Fibroblast of the aortic adventitia (primary cell): Measurements from ENCODE around the gene PROM1. TPM values are rescaled to one million over a fixed set of nuclear protein-coding genes. Genes with fewer than 3 reads are reported as not detected.

Experiments
- DNase-seq: peaks from one replicate; pipeline ENCODE4 v3.0.0-alpha.2; 2010; ENCODE audit warnings: low read depth
- H3K4me3 ChIP-seq: 2 replicates; pipeline ENCODE4 v1.5.1; 2011; ENCODE audit warnings: low read depth, mild to moderate bottlenecking, control low read depth, low read length, moderate library complexity
- CTCF ChIP-seq: IDR thresholded peaks from 2 replicates; pipeline ENCODE4 v1.5.1; 2011; ENCODE audit warnings: mild to moderate bottlenecking, low read length, control low read depth, inconsistent platforms; ENCODE audit not compliant: insufficient read depth
- total RNA-seq: library from RNA; depleted of rRNA; stranded (reverse); fragments of >200 nt; gene quantifications from 2 replicates; pipeline ENCODE4 v1.2.3, GENCODE V29; 2012; ENCODE audit warnings: low replicate concordance

The PROM1 gene
- total RNA-seq, 1 donor: under 0.01 TPM

GRCh38 chr4:16031546-16032395 is 52.1 kb downstream of the PROM1 start:
- TF ChIP-seq CTCF: no peak
- no peak overlapping the region for H3K4me3 ChIP-seq
- no peak for DNase-seq

GRCh38 chr4:16029886-16030285 is 53.9 kb downstream of the PROM1 start:
- DNase-seq: peak; percentile 3
- no peak for TF ChIP-seq CTCF

GRCh38 chr4:16029262-16029661 is 54.6 kb downstream of the PROM1 start:
- no peak overlapping the region for H3K4me3 ChIP-seq
- no peak for TF ChIP-seq CTCF
- peak; percentile 53 for DNase-seq

More at GRCh38 chr4:16029886-16030285, 53.9 kb downstream of the PROM1 start:
- H3K4me3 ChIP-seq: no peak overlapping the region

GRCh38 chr4:16027626-16028025 is 56.2 kb downstream of the PROM1 start:
- no peak for TF ChIP-seq CTCF
- no peak overlapping the region for H3K4me3 ChIP-seq
- DNase-seq: peak; percentile 13

GRCh38 chr4:16027114-16027513 is 56.7 kb downstream of the PROM1 start:
- no peak overlapping the region for H3K4me3 ChIP-seq
- peak; percentile 18 for DNase-seq
- no peak for TF ChIP-seq CTCF

GRCh38 chr4:16026160-16026761 is 57.6 kb downstream of the PROM1 start:
- H3K4me3 ChIP-seq: no peak overlapping the region
- DNase-seq: peak; percentile 78
- peak; percentile 71 for TF ChIP-seq CTCF

GRCh38 chr4:16025268-16025667 is 58.6 kb downstream of the PROM1 start:
- H3K4me3 ChIP-seq: no peak overlapping the region
- TF ChIP-seq CTCF: no peak
- no peak for DNase-seq
